ENCODE measurements around the gene PHYKPL. TPM values are rescaled to one million over a fixed set of nuclear protein-coding genes. Genes with fewer than 3 reads are reported as not detected.
"Not testable (repeated sequence)": the region's sequence is repeated elsewhere in the genome, so short reads cannot be mapped to it uniquely, and the experiment has no call there.

PHYKPL gene
- total and polyA plus RNA-seq, 2 of the 13 experiments (the other 11 are each of a cell fraction or from before 2014, with no cell fraction given), result 18.0 to 78.6 TPM

DNA sequence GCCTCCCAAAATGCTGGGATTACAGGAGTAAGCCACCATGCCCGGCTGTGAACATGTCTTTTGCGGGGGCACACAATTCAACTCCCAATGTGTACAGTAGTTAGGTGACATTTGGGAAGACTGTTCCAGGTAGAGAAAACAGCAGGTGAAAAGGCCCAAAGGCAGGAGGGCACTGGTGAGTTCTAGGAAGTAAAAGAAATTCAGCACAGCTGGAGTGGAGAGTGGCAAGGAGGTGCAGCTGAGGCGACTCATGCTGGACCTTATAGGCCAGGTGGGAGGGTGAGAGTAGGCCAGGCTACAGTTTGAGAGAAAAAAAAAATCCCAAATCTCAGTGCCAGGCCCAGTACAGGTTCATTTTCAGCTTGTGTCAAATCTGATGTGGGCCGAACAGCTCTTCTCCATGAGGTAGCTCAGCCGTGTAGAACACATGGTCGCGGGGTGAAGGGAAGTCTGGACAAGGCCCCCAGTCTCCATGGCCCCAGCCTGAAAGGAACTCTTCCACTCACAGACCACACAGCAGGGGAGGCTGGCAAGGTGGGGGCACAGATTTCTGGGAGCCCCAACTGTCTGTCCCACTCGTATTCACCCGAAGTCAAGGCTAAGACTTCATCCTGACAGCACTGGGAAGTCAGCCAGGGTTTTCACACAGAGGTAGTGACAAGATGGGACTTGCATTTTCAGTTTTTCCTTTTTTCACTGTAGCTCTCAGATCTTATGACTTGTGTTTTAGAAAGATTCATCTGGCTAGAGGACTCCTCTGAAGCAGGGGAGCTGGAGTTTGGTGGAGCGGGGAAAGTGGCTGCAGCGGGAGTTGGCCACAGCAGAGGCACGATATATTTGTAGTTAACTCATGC is 32.8 kb downstream of the PHYKPL start (continued):
- no peak for TF ChIP-seq SP4 (CRISPR knock-in tag; IDR thresholded peaks at IDR 0.05)
- no peak for TF ChIP-seq DR1 (CRISPR knock-in tag; IDR thresholded peaks at IDR 0.05)
- no peak for TF ChIP-seq HDAC2 (CRISPR knock-in tag; IDR thresholded peaks at IDR 0.05)
- no peak for TF ChIP-seq ZNF335 (CRISPR knock-in tag; IDR thresholded peaks at IDR 0.05)
- no peak for TF ChIP-seq PHF21A (CRISPR knock-in tag; IDR thresholded peaks at IDR 0.05)

DNA sequence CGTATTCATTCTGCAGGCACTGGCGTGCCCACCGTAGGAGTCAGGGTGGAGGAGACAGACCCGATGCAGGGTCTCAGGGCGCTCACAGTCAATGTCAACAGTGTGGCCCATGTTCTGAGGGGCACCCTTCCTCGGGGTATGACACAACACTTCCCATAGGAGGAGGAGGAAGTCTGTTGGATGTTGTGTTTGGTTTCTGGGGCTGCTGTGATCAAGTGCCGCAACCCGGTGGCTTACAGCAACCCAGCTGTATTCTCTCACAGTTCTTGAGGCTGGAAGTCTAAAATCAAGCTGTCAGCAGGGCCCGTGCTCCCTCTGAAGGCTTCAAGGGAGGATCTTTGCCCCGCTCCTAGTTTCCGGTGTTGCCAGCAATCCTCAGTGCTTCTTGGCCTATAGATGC is 33.9 kb downstream of the PHYKPL start:
- no peak overlapping the region for H2AFZ ChIP-seq (ENCODE audit: low read length)
- intact Hi-C loops (cut with micrococcal nuclease; ENCODE audit: unreplicated experiment) (no loop called here), in situ Hi-C loops (cut with HindIII; ENCODE audit: extremely low pct_ligation_motif_present, low pct_unique_long_range_greater_than_20kb) (no loop called here)
- ChIA-PET POLR2A (no interaction called here), CTCF (ENCODE audit: low intra/inter-chr PET ratio, low total read pairs) (no interaction called here)
- no peak overlapping the region for H3K4me3 ChIP-seq (replicated peaks in 1 of 3; ENCODE audit: insufficient read depth in 1 of 3, low read depth in 2 of 3, low read length in 3 of 3)
- H4K20me1 ChIP-seq (ENCODE audit: insufficient read depth, low read length), result no peaks in the 10 kb centered on the region
- FAIRE-seq (no peak), ATAC-seq (no peak), DNase-seq (ENCODE audit: low spot score) (no peak)
- no peak overlapping the region for H3K4me2 ChIP-seq (ENCODE audit: low read depth, low read length)
- BruUV-seq (replicated peaks), result no TSS peak
- WGBS (ENCODE audit: low lambda C conversion rate), result 50% methylated on average over 5 of the region's 11 CpGs
- H3K79me2 ChIP-seq (ENCODE audit: insufficient read depth, low read length), result no peaks in the 10 kb centered on the region
- H3K4me1 ChIP-seq (ENCODE audit: insufficient read depth, low read length), result peaks cover 24% of the 10 kb centered on the region
- no peak overlapping the region for H3K9ac ChIP-seq (ENCODE audit: insufficient read depth, low read depth, low read length)
- H3K36me3 ChIP-seq (replicated peaks in 1 of 2; ENCODE audit: control insufficient read depth in 1 of 2, insufficient read depth in 2 of 2, low read length in 2 of 2), result no peaks in the 10 kb centered on the region
- H3K9me3 ChIP-seq (ENCODE audit: low read length), result no peaks in the 10 kb centered on the region
- H3K27ac ChIP-seq (ENCODE audit: extremely low read length, insufficient read depth, low read length), result no peak overlapping the region
- TF ChIP-seq ZNF670 (CRISPR knock-in tag; IDR thresholded peaks at IDR 0.05; ENCODE audit: borderline replicate concordance) (no peak), SOX13 (IDR thresholded peaks at IDR 0.05) (no peak), SOX13 (CRISPR knock-in tag; conservative IDR thresholded peaks at IDR 0.05 in 1 of 2, IDR thresholded peaks at IDR 0.05 in 1 of 2) (no peak), HOMEZ (CRISPR knock-in tag; IDR thresholded peaks at IDR 0.05; ENCODE audit: low read depth) (no peak), ZNF546 (CRISPR knock-in tag; conservative IDR thresholded peaks at IDR 0.05) (no peak), ISX (CRISPR knock-in tag; conservative IDR thresholded peaks at IDR 0.05) (no peak), ZNF263 (CRISPR knock-in tag; IDR thresholded peaks at IDR 0.05) (peak; percentile 26; the same call in 1 of the 2 replicates)
- peaks cover 0 to 22% of the 10 kb centered on the region in 2 experiments; a peak in 3 of 5 replicates for H3K27me3 ChIP-seq (ENCODE audit: control insufficient read depth in 1 of 2, insufficient read depth in 2 of 2, low read length in 2 of 2)

- CTCF ChIA-PET (ENCODE audit: low intra/inter-chr PET ratio, low total read pairs); H3K4me2 ChIP-seq (ENCODE audit: low read depth, low read length); ATAC-seq; intact Hi-C loops (cut with micrococcal nuclease; ENCODE audit: unreplicated experiment); FAIRE-seq; H3K9ac ChIP-seq (ENCODE audit: insufficient read depth, low read depth, low read length); H3K4me3 ChIP-seq (replicated peaks in 1 of 3; ENCODE audit: insufficient read depth in 1 of 3, low read depth in 2 of 3, low read length in 3 of 3); H4K20me1 ChIP-seq (ENCODE audit: insufficient read depth, low read length); DNase-seq (ENCODE audit: low spot score); POLR2A ChIA-PET; BruUV-seq (replicated peaks); H3K79me2 ChIP-seq (ENCODE audit: insufficient read depth, low read length); H3K9me3 ChIP-seq (ENCODE audit: low read length); H2AFZ ChIP-seq (ENCODE audit: low read length); in situ Hi-C loops (cut with HindIII; ENCODE audit: extremely low pct_ligation_motif_present, low pct_unique_long_range_greater_than_20kb); H3K36me3 ChIP-seq (replicated peaks in 1 of 2; ENCODE audit: control insufficient read depth in 1 of 2, insufficient read depth in 2 of 2, low read length in 2 of 2); H3K27ac ChIP-seq (ENCODE audit: extremely low read length, insufficient read depth, low read length): not testable (repeated sequence)
- 64% methylated on average over 9 of the region's 11 CpGs for WGBS (ENCODE audit: low lambda C conversion rate)
- Histone ChIP-seq H3K27me3 (ENCODE audit: control insufficient read depth in 1 of 2, insufficient read depth in 2 of 2, low read length in 2 of 2) (peaks cover 0 to 25% of the 10 kb centered on the region in 2 experiments; a peak in 3 of 5 replicates), H3K4me1 (ENCODE audit: insufficient read depth, low read length) (peaks cover 24% of the 10 kb centered on the region)
Observed at GRCh38 chr5:178198151-178198550, 34.5 kb downstream of the PHYKPL start.
